NCI-H1417 (cell line): Measurements from ENCODE around the gene HMCN2.

Experiments
- DNase-seq, 3 experiments: peaks; one replicate each; lab custom pipeline; 2025; lab: John Stamatoyannopoulos, UW

Gene HMCN2, protein sequence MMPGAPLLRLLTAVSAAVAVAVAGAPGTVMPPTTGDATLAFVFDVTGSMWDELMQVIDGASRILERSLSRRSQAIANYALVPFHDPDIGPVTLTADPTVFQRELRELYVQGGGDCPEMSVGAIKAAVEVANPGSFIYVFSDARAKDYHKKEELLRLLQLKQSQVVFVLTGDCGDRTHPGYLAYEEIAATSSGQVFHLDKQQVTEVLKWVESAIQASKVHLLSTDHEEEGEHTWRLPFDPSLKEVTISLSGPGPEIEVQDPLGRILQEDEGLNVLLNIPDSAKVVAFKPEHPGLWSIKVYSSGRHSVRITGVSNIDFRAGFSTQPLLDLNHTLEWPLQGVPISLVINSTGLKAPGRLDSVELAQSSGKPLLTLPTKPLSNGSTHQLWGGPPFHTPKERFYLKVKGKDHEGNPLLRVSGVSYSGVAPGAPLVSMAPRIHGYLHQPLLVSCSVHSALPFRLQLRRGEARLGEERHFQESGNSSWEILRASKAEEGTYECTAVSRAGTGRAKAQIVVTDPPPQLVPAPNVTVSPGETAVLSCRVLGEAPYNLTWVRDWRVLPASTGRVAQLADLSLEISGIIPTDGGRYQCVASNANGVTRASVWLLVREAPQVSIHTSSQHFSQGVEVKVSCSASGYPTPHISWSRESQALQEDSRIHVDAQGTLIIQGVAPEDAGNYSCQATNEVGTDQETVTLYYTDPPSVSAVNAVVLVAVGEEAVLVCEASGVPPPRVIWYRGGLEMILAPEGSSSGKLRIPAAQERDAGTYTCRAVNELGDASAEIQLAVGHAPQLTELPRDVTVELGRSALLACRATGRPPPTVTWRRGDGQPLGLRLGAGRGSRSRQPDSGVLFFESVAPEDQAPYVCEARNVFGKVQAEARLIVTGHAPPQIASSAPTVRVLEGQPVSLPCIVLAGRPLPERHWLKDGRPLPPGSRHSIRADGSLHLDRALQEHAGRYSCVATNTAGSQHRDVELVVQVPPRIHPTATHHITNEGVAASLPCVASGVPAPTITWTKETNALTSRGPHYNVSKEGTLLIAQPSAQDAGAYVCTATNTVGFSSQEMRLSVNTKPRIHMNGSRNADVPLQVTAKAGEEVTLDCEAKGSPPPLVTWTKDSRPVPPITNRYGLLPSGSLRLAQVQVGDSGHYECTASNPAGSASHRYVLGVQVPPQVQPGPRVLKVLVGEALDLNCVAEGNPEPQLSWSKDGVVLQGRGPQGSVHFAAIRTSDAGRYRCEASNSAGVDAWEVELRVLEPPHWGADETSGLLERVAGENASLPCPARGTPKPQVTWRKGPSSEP (N-terminal part only)

GRCh38 chr9:130265431-130266235, at the start of gene HMCN2:
HMCN2 (plus strand) TSS chr9:130265760; CDS start chr9:130265879, 119 bp downstream.
- DNase-seq: peak in 2 of 3 experiments; percentile 68 to 77

- no peak for DNase-seq
Measured at GRCh38 chr9:130217838-130218237, 47.7 kb upstream of the HMCN2 start.

DNA sequence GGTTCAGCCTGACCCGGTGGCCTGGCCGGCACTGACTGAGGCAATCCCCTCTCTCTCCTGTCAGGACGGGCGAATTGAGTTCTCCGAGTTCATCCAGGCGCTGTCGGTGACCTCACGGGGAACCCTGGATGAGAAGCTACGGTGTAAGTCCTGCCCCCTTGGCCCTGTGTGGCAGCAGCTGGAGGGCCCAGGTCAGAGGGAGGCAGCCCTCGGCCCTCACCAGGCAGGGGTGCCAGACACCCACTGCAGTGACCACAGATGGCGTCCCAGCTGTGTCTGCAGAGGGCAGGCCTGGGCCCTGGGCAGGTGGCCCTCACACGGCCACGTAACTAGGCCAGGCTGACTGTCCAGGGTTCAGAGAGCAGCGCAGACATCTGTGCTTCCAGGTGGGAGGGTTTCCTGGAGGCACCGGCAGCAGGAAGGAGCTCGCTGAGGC, 45.9 kb upstream of the HMCN2 start:
- DNase-seq: peak in 2 of 3 experiments; percentile 31 to 58

GRCh38 chr9:130220352-130220751, 45.2 kb upstream of the HMCN2 start:
- DNase-seq: peak in 2 of 3 experiments; percentile 31 to 60

DNA sequence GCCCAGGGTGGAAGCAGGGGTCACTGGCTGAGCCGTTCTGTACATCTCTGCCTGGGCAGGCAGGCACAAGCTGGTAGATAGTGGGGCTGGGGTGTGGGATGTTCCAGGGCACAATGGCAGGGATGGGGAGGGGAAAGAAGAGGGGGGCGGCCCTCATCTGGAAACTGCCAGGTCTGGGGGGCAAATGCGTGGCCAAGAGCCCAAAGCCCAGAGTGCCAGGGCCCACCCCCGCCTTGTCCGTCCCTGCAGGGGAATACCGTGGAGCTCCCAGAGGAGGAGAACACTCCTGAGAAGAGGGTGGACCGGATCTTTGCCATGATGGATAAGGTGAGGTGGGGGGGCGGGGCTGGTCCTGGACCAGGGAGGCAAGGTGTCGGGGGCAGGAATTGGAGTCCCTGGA, 42.7 kb upstream of the HMCN2 start:
- DNase-seq: no peak

GRCh38 chr9:130225071-130225470, 40.5 kb upstream of the HMCN2 start:
- no peak for DNase-seq

DNA sequence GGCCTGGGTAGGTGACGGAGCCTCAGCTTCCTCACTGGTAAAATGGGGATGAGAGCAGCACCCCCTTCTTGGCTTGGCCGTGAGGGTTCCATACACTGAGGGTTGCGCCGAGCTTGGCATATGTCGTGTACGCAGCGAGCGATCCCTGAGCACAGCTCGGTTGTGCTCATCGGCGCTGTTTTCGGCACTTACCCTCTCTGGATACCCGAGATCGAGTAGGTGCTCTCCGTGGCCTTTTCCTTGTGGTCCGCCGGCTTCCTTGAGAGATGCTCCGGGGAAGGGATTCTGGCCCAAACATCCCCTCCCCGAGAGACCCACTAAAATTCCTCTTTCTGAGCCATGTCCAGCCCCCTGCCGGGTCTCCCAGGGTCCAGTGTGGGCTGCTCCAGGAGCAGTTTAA, 40.0 kb upstream of the HMCN2 start:
- no peak for DNase-seq

DNA sequence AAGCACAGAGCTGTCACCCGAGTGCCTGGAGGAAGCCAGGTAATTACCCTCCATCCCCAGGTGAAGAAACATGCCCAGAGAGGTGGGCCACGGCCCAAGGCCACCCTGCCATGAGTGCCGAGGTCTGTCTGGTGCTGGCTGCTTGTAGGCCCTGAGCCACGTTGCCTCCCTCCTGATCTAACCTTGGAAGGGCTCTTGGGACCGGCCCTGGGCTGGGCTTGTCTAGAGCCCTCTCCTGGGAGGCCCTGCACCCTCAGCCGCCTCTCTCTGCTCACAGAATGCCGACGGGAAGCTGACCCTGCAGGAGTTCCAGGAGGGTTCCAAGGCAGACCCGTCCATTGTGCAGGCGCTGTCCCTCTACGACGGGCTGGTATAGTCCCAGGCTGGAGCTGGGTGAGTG, 39.4 kb upstream of the HMCN2 start:
- DNase-seq: no peak

- no peak for DNase-seq
Measured at GRCh38 chr9:130227833-130228232, 37.7 kb upstream of the HMCN2 start.

DNA sequence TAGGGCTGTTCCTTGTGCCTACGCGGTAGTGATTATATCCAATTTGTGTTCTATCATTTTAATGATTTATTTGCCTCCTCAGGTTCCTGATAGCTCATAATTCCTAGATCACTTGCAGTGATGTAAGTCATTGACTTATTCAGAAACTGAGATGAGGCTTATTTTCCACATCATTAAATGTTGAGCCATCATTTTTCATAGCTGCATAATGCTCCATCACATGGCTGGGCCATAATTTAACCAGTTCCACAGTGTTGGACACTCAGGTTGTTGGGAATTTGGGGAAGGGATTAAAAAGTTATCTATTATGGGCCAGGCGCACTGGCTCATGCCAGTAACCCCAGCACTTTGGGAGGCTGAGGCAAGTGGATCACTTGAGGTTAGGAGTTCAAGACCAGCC, 35.8 kb upstream of the HMCN2 start:
- DNase-seq: no peak

DNA sequence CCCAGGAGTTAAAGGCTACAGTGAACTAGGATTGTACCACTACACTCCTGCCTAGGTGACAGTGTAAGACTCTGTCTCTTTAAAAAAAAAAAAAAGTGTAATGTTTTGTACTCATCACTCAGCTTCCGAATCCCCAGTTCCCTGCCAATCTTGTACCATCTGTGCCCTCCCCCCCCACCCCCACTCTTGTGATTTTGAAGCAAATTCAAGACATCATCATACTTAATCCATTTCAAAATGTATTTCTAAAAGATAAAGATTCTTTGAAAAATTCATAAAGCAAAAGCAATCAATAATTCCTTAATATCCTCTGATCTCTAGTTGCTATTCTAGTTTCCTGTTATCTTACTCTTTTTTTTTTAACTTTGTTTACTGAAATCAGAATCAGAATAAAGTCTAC, 34.9 kb upstream of the HMCN2 start:
- DNase-seq: no peak

DNA sequence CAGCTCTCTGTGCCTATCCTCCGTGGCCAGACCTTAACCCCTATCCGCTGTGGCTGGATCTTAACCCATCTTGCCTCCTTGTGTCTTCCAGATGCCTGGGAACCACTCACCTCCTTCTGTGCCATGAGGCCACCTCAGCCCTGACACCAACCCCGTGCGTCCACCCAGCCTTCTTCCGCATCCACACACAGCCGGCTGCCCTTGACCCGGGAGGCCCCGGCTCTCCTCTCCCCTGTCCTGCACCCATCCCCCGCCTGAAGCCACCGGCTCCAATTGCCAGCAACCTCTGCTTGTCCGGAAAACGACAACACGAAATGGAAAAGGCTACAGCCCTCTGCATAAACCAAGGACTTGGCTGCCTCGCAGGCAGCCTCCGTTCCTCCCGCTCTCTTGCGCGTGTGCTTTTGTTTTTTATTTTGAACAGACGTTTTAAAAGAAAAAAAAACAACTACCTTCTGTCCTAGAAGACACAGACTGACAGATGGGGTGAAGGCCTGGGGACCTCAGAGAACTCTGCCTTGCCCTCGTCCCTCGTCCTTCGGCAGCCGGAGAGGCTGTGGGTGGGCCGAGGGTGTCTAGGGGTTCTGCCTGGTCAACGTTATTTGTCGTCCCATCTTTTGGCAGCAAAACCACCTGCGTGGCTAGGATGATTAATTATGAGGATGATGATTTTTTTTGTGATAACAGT, 32.5 kb upstream of the HMCN2 start:
- DNase-seq: no peak

GRCh38 chr9:130233587-130233945, 32.0 kb upstream of the HMCN2 start:
- no peak for DNase-seq

GRCh38 chr9:130234340-130235260, 31.0 kb upstream of the HMCN2 start:
- DNase-seq: no peak

DNA sequence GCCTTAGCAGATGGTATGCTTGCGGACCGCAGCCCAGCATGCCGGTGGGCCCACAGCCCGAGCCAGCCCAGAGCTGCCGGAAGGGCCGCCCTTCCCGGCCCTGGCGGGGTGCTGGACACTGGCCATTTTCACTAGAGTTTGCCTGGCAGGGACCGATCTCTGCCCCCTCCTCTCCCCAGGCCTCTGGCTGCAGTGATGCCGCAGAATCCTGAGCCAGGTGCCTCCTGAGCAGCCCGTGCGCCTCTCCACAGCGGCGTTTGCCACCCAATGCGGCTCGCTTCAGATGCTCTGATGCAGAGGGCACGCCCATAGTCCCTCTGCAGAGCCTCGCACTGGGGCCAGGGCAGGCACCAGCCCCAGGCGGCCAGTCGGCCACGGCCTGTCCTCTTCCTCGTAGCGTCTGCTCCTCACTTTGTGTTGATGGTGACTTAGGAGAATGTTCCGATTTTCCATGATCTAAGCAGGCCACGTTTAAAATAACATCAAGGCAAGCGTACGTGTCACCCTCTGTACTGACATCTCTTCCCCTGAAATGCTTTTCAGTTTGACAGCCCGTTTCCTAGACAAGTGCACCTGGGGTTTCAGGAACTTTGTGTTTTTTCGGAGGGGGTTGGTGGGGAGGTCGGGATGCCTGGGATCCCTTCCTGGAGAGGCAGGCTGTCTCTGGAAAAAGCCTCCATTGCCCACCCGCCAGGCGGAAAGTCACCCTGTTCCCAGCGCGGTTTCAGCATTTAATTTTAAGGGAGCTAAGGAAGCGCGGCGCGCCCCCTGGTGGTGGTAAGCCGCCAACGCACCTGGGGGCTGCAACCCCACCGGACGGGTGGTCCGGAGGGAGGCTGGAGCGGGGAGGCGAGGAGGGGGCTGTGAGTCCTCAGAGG, 29.8 kb upstream of the HMCN2 start:
- DNase-seq: peak; percentile 47 to 75 (median 60)

- no peak for DNase-seq
Measured at GRCh38 chr9:130236436-130236985, 29.0 kb upstream of the HMCN2 start.

DNA sequence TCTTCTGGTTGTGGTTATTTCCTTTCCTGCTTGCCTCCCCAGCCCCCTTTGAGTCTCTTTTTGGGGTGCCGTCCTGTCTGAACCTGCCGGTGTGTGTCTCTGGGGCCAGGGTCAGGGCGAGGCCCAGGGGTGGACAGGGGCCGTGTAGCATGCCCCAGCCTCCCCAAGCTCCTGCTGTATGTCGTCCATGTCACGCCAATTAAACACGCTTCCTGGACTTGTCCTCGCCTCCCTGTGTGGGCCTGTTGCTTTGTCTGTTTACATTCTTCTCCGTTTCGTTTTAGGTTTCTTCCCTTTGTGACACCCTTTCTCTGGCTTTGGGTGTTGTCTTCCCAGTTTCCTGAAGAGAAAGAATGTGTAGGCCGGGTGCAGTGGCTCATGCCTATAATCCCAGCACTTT, 28.5 kb upstream of the HMCN2 start:
- no peak for DNase-seq
